Suprapubic skin (tissue), 4 donors: ENCODE measurements around the gene ANG.

Source experiments
- CTCF ChIP-seq, 2 donors: fragments of 200-600 bp in 1 of 2; fragments of 450-650 bp in 1 of 2; sonication (generic) in 1 of 2; IDR thresholded peaks; one replicate each; pipeline ENCODE4 v1.5.1; 2016 to 2019; ENCODE audit warnings: antibody characterized with exemption in 2 of 2, mild to moderate bottlenecking in 1 of 2, moderate library complexity in 1 of 2
- POLR2A ChIP-seq, 2 donors: fragments of 450-650 bp; IDR thresholded peaks; one replicate each; pipeline ENCODE4 v1.6.1; 2017; ENCODE audit warnings: antibody characterized with exemption in 2 of 2, mild to moderate bottlenecking in 2 of 2, moderate library complexity in 2 of 2
- POLR2AphosphoS5 ChIP-seq, 3 donors: sonication (generic); formaldehyde crosslinking; IDR thresholded peaks; one replicate each; pipeline ENCODE4 v1.6.1; 2017; ENCODE audit warnings: antibody characterized with exemption in 3 of 3

- no peak for TF ChIP-seq POLR2A (IDR thresholded peaks at IDR 0.05)
- TF ChIP-seq CTCF (IDR thresholded peaks at IDR 0.05) = no peak
- no peak for TF ChIP-seq POLR2AphosphoS5 (IDR thresholded peaks at IDR 0.05)
Observed at GRCh38 chr14:20714593-20715250, 26.2 kb downstream of the ANG start.
